Activated T-helper 9 cell treated with anti-CD3 and anti-CD28 coated beads, Interleukin-2, amount 50 U/mL, for 16 hours (primary cell): ENCODE data around the gene CCL13.
"Not testable (repeated sequence)": the region's sequence is repeated elsewhere in the genome, so short reads cannot be mapped to it uniquely, and the experiment has no call there.

Source experiments
- DNase-seq: peaks from one replicate; pipeline ENCODE4 v3.0.0-alpha.2; 2020; ENCODE audit warnings: low read depth

CCL13 gene

GRCh38 chr17:34356194-34356593 lies at the start of gene CCL13:
Gene CCL13 (plus strand): TSS chr17:34356480. CDS start chr17:34356527, 47 bp downstream.
- no peak for DNase-seq

GRCh38 chr17:34307110-34307509 lies 49.2 kb upstream of the CCL13 start:
- DNase-seq = no peak

- DNase-seq = no peak
These were observed 47.9 kb upstream of the CCL13 start for GRCh38 chr17:34308371-34308770.

DNA sequence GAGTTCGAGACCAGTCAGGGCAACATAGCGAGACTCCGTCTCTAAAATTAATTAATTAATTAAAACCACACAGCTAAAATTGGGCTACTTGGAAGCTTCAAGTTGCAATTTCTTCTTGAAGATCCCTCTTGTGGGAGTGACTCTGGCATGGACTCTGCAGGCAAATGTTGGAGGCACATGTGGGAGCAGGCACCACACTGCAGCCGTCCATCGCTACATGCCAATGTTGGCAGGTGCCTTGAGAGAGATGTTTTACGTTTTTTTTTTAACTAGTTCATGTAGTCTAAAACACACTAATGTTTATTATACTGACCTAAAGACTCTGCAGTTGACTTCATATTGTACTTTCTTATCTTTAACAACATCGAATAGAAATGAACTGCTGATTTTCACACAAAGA lies 45.0 kb upstream of the CCL13 start:
- DNase-seq = no peak

- DNase-seq = no peak
These were observed 44.2 kb upstream of the CCL13 start for GRCh38 chr17:34312080-34312479.

- no peak for DNase-seq
These were observed 43.1 kb upstream of the CCL13 start for GRCh38 chr17:34313164-34313563.

DNA sequence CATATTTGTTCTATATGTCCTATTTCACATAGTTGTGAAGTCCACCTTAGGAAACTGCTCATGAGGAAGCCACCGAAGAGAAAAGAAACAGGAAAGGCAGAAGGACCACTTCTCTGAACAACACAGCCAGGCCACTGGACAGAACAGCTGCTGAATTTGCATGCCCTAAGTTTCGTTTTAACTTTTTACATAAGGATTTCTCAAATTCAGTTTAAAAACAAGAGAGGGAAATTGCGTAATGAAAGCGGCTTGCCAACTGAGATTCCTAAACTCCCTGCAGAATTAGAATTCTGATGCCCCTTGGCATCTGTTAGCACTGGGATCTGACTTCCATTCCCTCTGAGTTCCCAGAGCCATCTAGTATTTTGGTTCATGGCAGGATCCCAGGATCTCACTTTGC lies 42.0 kb upstream of the CCL13 start:
- DNase-seq = no peak

DNA sequence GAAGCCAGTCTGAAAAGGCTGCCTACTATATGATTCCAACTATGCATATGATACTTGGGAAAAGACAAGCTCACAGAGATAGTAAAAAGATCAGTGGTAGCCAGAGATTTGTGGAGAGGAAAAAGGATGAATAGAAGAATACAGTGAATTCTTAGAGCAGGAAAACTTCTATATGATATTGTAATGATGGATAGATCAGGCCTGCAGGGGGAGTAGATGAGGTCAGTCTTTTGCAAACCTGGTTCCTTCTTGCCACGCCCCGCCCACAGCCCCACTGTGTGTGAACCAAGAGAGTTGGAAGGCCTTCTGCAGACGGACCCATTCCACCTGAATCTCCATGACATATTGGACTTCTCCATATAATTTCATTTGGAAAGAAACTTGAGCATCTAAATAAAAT lies 37.8 kb upstream of the CCL13 start:
- no peak for DNase-seq

- DNase-seq = no peak
These were observed 37.2 kb upstream of the CCL13 start, which contains the start of gene CCL8 for GRCh38 chr17:34319039-34319483. Gene CCL8 (plus strand): TSS chr17:34319435. CDS start chr17:34319502, 67 bp downstream.

- no peak for DNase-seq
These were observed 34.3 kb upstream of the CCL13 start for GRCh38 chr17:34321964-34322363.

- not testable (repeated sequence) for DNase-seq
These were observed 28.7 kb upstream of the CCL13 start for GRCh38 chr17:34327580-34327979.

DNA sequence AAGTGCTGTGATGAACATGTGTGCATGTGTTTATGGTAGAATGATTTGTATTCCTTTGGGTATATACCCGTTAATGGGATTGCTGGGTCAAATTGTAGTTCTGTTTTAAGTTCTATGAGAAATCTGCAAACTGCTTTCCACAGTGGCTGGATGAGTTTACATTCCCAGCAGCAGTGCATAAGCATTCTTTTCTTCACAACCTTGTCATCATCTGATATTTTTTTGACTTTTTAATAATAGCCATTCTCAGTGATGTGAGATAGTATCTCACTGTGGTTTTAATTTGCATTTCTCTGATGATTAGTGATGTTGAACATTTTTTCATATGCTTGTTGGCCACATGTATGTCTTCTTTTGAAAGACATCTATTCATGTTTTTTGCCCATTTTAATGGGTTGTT lies 18.6 kb upstream of the CCL13 start:
- DNase-seq = no peak

GRCh38 chr17:34339138-34339770 lies 17.0 kb upstream of the CCL13 start:
- no peak for DNase-seq

DNA sequence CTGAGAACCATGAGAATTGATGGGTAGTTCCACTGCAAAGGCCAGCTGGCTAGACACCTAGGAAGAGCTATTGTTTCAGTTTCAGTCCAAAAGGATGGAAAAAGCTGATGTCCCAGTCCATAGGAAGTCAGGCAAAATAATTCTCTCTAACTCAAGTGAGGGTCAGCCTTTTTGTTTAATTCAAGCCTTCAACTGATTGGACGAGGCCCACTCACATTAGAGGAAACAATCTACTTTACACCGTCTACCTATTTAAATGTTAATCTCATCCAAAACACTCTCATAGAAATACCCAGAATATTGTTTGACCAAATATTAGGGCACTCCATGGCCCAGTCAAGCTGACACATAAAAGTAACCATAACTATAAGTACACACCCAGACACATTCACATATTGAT lies 14.4 kb upstream of the CCL13 start:
- no peak for DNase-seq

DNA sequence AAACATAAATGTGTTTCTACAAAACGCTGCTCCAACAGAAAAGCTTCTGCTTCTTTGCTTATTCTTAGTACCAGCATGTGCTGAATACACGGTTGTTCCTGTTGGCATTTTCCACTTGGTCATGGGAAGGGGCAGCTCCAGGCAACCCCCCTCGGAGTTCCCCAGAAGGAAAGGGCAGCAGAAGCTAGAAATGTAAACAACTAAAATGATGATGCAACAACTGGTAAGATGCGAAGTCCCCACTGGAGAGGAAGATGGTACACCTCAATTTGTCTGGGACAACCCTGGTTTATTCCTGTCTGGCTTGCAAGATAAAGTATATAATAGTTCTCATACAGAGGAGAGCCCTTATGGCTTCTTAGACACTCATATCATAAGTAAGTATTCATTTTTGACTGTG lies 9.2 kb upstream of the CCL13 start:
- DNase-seq = no peak

- no peak for DNase-seq
These were observed 6.5 kb upstream of the CCL13 start for GRCh38 chr17:34349751-34350150.

DNA sequence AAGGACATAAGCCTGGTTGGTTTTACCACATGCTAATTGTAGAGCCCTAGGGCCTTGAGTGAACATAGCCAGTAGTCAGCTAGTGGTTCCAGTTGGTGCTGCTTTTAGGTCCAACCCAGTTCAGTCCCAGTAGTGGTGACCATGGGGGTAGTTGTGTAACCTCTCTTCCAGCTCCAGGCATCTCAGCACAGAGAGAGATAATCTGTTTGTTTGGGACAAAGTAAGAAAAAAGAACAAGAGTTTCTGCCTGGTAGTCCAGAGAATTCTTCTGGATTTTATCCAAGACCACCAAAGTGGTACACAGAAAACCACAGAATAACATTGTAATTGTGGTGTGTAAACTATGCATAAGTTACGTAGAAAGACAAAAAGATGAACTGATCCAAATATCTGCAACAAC lies 5.2 kb upstream of the CCL13 start:
- no peak for DNase-seq

- DNase-seq = no peak
These were observed 4.1 kb upstream of the CCL13 start for GRCh38 chr17:34352191-34352590.

GRCh38 chr17:34354637-34355036 lies 1.6 kb upstream of the CCL13 start:
- no peak for DNase-seq

DNA sequence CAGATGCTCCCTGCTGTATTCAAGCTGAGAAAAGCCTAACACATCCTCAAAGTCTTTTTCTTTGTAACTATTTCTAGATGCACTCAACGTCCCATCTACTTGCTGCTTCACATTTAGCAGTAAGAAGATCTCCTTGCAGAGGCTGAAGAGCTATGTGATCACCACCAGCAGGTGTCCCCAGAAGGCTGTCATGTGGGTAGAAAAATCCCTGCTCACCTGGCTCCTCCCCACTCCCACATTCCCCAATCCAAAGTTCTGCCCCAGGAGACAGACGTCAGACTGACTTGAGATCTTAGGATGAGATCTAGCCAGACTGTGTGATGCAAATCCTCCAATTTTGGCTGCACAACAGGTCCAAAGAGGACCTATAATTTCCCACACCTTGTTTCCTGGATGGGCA lies 1.1 kb downstream of the CCL13 start:
- DNase-seq = no peak

GRCh38 chr17:34358631-34359030 lies 2.4 kb downstream of the CCL13 start:
- no peak for DNase-seq

DNA sequence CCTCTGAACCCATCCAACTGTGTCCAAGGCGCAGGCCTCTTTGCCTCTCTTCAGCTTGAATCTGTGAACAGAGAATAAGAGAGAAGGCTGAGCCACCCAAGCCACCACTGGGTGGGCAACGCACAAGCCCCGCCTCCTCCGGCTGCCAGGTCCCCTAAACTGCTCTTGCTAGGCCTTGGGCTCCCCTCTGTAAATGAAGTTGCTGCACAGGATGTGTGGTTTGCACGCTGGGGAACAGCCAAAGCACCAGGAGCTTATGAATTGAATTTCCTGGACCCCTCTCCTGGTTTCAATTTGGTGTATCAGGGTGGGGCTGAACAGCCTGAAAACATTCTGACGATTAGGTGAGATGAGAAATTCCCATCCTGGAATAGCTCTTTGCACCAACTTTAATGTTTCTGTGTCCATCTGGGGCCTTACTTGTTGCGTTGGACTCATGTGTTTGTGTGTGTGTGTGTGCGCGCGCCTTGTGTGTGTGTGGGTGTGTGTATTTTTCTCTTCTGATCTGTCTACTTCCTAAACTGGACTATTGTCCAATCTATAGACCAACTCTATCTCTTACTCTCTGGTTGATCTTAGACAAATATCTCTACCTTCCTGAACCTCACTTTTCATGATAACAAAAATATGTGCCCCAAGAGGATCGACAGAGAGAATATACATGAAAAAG lies 4.5 kb downstream of the CCL13 start:
- DNase-seq = no peak

DNA sequence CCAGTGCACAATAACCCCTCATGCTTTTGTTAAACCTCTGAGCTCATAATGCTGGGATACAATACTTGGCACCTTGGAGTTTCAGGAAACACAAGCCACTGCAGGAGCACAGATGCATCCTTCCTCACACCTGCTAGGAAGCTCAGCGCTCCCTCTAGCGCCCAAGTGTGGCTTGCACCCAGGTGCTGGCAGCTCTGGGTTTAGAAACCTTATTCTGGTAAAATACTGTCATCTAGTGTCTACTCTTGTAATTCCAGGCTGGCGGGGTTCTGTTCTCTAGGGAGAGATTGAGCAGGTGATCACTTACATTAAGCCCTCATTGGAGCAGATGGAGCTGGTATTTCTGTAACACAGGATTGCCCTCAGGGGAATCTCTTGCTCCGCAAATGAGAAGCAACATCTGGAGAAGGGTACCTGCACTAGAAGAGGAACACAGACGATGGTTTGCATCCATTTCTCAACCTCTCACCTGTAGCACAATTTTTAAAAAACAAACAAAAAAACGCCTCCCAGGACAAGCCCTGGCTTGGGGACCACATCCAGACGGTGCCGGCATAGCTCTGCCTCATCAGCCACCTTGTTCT lies 5.3 kb downstream of the CCL13 start:
- DNase-seq = peak; percentile 12
